SK-N-SH treated with all-trans-retinoic acid at 6 μM for 48 hours (cell line): Measurements from ENCODE around the gene DSN1.

Source experiments
- ATAC-seq: fragments of 200-7000 bp; cut with Tn5 transposase; 3 replicates; pipeline ENCODE4 v1.9.1; 2020; ENCODE audit warnings: mild to moderate bottlenecking, moderate library complexity
- ARNTL ChIP-seq: fragments of 450-650 bp; formaldehyde crosslinking; IDR thresholded peaks from 2 replicates; pipeline ENCODE4 v1.5.0; 2020; ENCODE audit warnings: low read depth, mild to moderate bottlenecking, moderate library complexity, borderline replicate concordance
- BACH2 ChIP-seq: fragments of 250-450 bp; sonication (Bioruptor Pico); IDR thresholded peaks from 2 replicates; pipeline ENCODE4 v1.9.0; 2021; ENCODE audit warnings: mild to moderate bottlenecking, borderline replicate concordance
- CREB5 ChIP-seq: fragments of 250-450 bp; sonication (Bioruptor Pico); IDR thresholded peaks from 2 replicates; pipeline ENCODE4 v1.5.1; 2020; ENCODE audit warnings: low read depth, mild to moderate bottlenecking, moderate library complexity
- CSDC2 ChIP-seq: fragments of 250-450 bp; sonication (Bioruptor Pico); IDR thresholded peaks from 2 replicates; pipeline ENCODE4 v1.5.0; 2020; ENCODE audit warnings: mild to moderate bottlenecking, moderate library complexity
- GLIS3 ChIP-seq: fragments of 250-450 bp; sonication (Bioruptor Pico); IDR thresholded peaks from 2 replicates; pipeline ENCODE4 v1.5.0; 2020; ENCODE audit warnings: mild to moderate bottlenecking, moderate library complexity
- ISL1 ChIP-seq: fragments of 250-450 bp; sonication (Bioruptor Pico); IDR thresholded peaks from 2 replicates; pipeline ENCODE4 v2.1.2; 2022; ENCODE audit warnings: mild to moderate bottlenecking, moderate library complexity
- OSR1 ChIP-seq: fragments of 250-450 bp; sonication (Bioruptor Pico); IDR thresholded peaks from 2 replicates; pipeline ENCODE4 v1.8.0; 2022; ENCODE audit warnings: moderate library complexity, mild to moderate bottlenecking, inconsistent platforms
- PATZ1 ChIP-seq: fragments of 250-450 bp; sonication (Bioruptor Pico); IDR thresholded peaks from 2 replicates; pipeline ENCODE4 v1.8.0; 2020; ENCODE audit warnings: mild to moderate bottlenecking, moderate library complexity, borderline replicate concordance
- POU6F1 ChIP-seq: fragments of 250-450 bp; sonication (Bioruptor Pico); IDR thresholded peaks from 2 replicates; pipeline ENCODE4 v1.8.0; 2021; ENCODE audit warnings: low read depth, mild to moderate bottlenecking, moderate library complexity, borderline replicate concordance
- PPARA ChIP-seq: fragments of 250-450 bp; sonication (Bioruptor Pico); IDR thresholded peaks from 2 replicates; pipeline ENCODE4 v1.5.0; 2020; ENCODE audit warnings: mild to moderate bottlenecking, borderline replicate concordance
- RARB ChIP-seq: fragments of 250-450 bp; sonication (Bioruptor Pico); IDR thresholded peaks from 2 replicates; pipeline ENCODE4 v1.8.0; 2021; ENCODE audit warnings: mild to moderate bottlenecking, moderate library complexity
- SNAI2 ChIP-seq: fragments of 250-450 bp; sonication (Bioruptor Pico); IDR thresholded peaks from 2 replicates; pipeline ENCODE4 v1.5.0; 2020; ENCODE audit warnings: mild to moderate bottlenecking, moderate library complexity
- TCF4 ChIP-seq: fragments of 250-450 bp; sonication (Bioruptor Pico); IDR thresholded peaks from 2 replicates; pipeline ENCODE4 v1.8.0; 2021; ENCODE audit warnings: mild to moderate bottlenecking, moderate library complexity, borderline replicate concordance
- TSHZ2 ChIP-seq: fragments of 250-450 bp; sonication (Bioruptor Pico); IDR thresholded peaks from 2 replicates; pipeline ENCODE4 v1.5.0; 2020; ENCODE audit warnings: mild to moderate bottlenecking, moderate library complexity
- ZC3H10 ChIP-seq: fragments of 250-450 bp; sonication (Bioruptor Pico); IDR thresholded peaks from 2 replicates; pipeline ENCODE4 v1.5.1; 2021; ENCODE audit warnings: mild to moderate bottlenecking, moderate library complexity
- ZFP3 ChIP-seq: fragments of 250-450 bp; sonication (Bioruptor Pico); IDR thresholded peaks from 2 replicates; pipeline ENCODE4 v1.5.0; 2020; ENCODE audit warnings: mild to moderate bottlenecking, moderate library complexity
- ZFP30 ChIP-seq: fragments of 450-650 bp; formaldehyde crosslinking; IDR thresholded peaks from 2 replicates; pipeline ENCODE4 v1.5.0; 2022; ENCODE audit warnings: mild to moderate bottlenecking, moderate library complexity
- ZNF565 ChIP-seq: fragments of 450-650 bp; formaldehyde crosslinking; conservative IDR thresholded peaks from 2 replicates; pipeline ENCODE4 v1.5.0; 2020; ENCODE audit warnings: low read depth, mild to moderate bottlenecking, moderate library complexity
- ZNF70 ChIP-seq: fragments of 450-650 bp; formaldehyde crosslinking; IDR thresholded peaks from 2 replicates; pipeline ENCODE4 v1.5.0; 2020; ENCODE audit warnings: mild to moderate bottlenecking, moderate library complexity
- ZNF8 ChIP-seq: fragments of 450-650 bp; formaldehyde crosslinking; IDR thresholded peaks from 2 replicates; pipeline ENCODE4 v1.5.0; 2020; ENCODE audit warnings: mild to moderate bottlenecking, moderate library complexity

DSN1 gene

GRCh38 chr20:36717021-36717420 is 56.5 kb downstream of the DSN1 start:
- ATAC-seq = no peak
- no peak for TF ChIP-seq PATZ1 (CRISPR knock-in tag)

GRCh38 chr20:36712775-36713174 is 60.8 kb downstream of the DSN1 start:
- TF ChIP-seq TSHZ2 (CRISPR knock-in tag) = no peak
- TF ChIP-seq CREB5 (CRISPR knock-in tag) = no peak
- TF ChIP-seq ZFP30 (CRISPR knock-in tag) = no peak
- TF ChIP-seq, all 23 proteins: peak for 0
- no peak for ATAC-seq

GRCh38 chr20:36709126-36709525 is 64.4 kb downstream of the DSN1 start:
- TF ChIP-seq CSDC2 (CRISPR knock-in tag) = no peak
- no peak for TF ChIP-seq ZFP3 (CRISPR knock-in tag)
- TF ChIP-seq BACH2 (CRISPR knock-in tag) = no peak
- no peak for ATAC-seq

- ATAC-seq = no peak
- TF ChIP-seq ZFP30 (CRISPR knock-in tag) (no peak), OSR1 (CRISPR knock-in tag) (no peak), ARNTL (no peak), CSDC2 (CRISPR knock-in tag) (no peak), ZFP3 (CRISPR knock-in tag) (no peak), POU6F1 (CRISPR knock-in tag) (no peak), ZNF565 (CRISPR knock-in tag) (no peak), RARB (no peak), GLIS3 (no peak), PPARA (CRISPR knock-in tag) (no peak), TSHZ2 (CRISPR knock-in tag) (no peak), ISL1 (no peak), ZNF8 (CRISPR knock-in tag) (no peak), BACH2 (CRISPR knock-in tag) (no peak), SNAI2 (CRISPR knock-in tag) (no peak), ZNF70 (CRISPR knock-in tag) (no peak), TCF4 (CRISPR knock-in tag) (no peak), PATZ1 (CRISPR knock-in tag) (no peak), ZC3H10 (no peak)
Observed at GRCh38 chr20:36703530-36703929, 70.0 kb downstream of the DSN1 start.
